K562 (cell line): Measurements from ENCODE around the gene BCAP31. TPM values are rescaled to one million over a fixed set of nuclear protein-coding genes. Genes with fewer than 3 reads are reported as not detected.
A peak's percentile ranks its signal among the peaks of the same experiment; 100 is the strongest.

Experiments used
- FOS ChIP-seq: IDR thresholded peaks from 3 replicates; pipeline ENCODE4 v1.6.1; 2011; ENCODE audit not compliant: insufficient read length; ENCODE audit errors: extremely low read depth
- POLR2B ChIP-seq: fragments of 450-650 bp; IDR thresholded peaks from 2 replicates; pipeline ENCODE4 v1.6.1; 2018; ENCODE audit warnings: low read depth; ENCODE audit not compliant: partially characterized antibody
- RFX5 ChIP-seq: IDR thresholded peaks from 2 replicates; pipeline ENCODE4 v1.6.1; 2011; ENCODE audit warnings: low read depth, mild to moderate bottlenecking, improper control_type of control experiment, low read length
- SRSF3 ChIP-seq: fragments of 200-400 bp; formaldehyde crosslinking; IDR thresholded peaks from 2 replicates; pipeline ENCODE4 v1.6.1; 2016; ENCODE audit warnings: mild to moderate bottlenecking, low read length, moderate library complexity; ENCODE audit not compliant: insufficient read depth
- TFAM ChIP-seq: fragments of 250-450 bp; sonication (Bioruptor Pico); conservative IDR thresholded peaks from 2 replicates; pipeline ENCODE4 v1.5.0; 2021; ENCODE audit warnings: mild to moderate bottlenecking, moderate library complexity
- ZNF224 ChIP-seq: sonication (generic); formaldehyde crosslinking; IDR thresholded peaks from 2 replicates; pipeline ENCODE4 v1.8.0; 2022; ENCODE audit warnings: mild to moderate bottlenecking, missing genetic modification reagents
- ZNF583 ChIP-seq: fragments of 250-450 bp; sonication (Bioruptor Pico); IDR thresholded peaks from 2 replicates; pipeline ENCODE4 v1.4.0; 2020
- polyA plus RNA-seq, 8 experiments: library from polyadenylated mRNA; depleted of rRNA in 4 of 8; stranded (reverse) in 5 of 8; unstranded in 3 of 8; fragments of >200 nt; fragmentation: Nextera tagmentation in 2 of 8; fragmentation: Illumina TruSeq in 1 of 8; extraction: Ambion mirVana in 2 of 8; extraction: Trizol in 1 of 8; gene quantifications; 2 replicates each; pipeline versions ENCODE4 v1.2.1 to v1.2.3, GENCODE V29; 2011 to 2014; ENCODE audit warnings: inconsistent platforms in 1 of 8, missing spikeins in 1 of 8
- total RNA-seq, 7 experiments: library from RNA; depleted of rRNA in 6 of 7; stranded (reverse); fragments of >200 nt in 6 of 7; fragmentation: Illumina TruSeq in 2 of 7; extraction: Trizol in 2 of 7; gene quantifications; 2 replicates each; pipeline versions ENCODE4 v1.2.1 to v1.2.3, GENCODE V29; 2011 to 2021; ENCODE audit warnings: low replicate concordance in 1 of 7
- TF ChIP-seq, protein P1 (sequence below): fragments of 450-650 bp; IDR thresholded peaks from 2 replicates; pipeline ENCODE4 v1.6.1; 2017; ENCODE audit warnings: antibody characterized with exemption, mild to moderate bottlenecking
- TF ChIP-seq, protein P2 (sequence below): sonication (generic); formaldehyde crosslinking; IDR thresholded peaks from 2 replicates; pipeline ENCODE4 v1.8.0; 2023; ENCODE audit warnings: mild to moderate bottlenecking, missing genetic modification reagents

Gene BCAP31
- total and polyA plus RNA-seq, 9 of the 15 experiments (the other 6 are each of a cell fraction or from before 2014, with no cell fraction given): 156 to 683 (median 188) TPM

DNA sequence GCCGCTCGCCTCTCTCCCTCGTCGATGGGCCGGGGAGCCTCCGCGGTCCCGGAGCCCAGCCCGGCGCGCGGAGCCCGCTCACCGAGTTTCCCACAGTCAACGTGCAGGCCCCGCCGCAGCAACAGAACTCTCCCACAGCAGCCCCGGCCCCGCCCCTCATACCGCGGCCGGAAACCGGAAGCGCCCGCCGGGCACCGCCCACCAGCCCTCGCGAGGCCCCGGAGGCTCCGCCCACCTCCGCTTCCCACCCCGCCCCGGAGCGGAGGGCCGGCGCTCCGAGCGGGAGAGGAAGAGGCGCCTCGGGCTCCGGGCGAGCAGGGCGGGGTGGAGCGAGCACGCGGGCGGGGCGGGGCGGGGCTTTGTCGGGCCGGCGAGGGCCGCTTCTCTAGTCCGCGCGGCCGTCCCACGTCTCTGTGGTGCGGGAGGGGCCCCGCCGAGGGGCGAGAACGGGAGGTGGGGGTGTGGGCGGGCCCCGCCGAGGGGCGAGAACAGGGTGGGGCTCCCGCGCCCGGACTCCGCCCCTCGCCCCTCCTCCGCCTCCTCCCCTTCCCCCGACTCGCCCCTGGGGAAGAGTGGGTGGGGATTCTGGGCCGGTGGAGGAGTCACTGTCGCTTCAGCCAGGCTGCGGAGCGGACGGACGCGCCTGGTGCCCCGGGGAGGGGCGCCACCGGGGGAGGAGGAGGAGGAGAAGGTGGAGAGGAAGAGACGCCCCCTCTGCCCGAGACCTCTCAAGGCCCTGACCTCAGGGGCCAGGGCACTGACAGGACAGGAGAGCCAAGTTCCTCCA lies at the start of gene BCAP31, which contains the start of gene ABCD1 (continued):
- TF ChIP-seq, protein P1, sequence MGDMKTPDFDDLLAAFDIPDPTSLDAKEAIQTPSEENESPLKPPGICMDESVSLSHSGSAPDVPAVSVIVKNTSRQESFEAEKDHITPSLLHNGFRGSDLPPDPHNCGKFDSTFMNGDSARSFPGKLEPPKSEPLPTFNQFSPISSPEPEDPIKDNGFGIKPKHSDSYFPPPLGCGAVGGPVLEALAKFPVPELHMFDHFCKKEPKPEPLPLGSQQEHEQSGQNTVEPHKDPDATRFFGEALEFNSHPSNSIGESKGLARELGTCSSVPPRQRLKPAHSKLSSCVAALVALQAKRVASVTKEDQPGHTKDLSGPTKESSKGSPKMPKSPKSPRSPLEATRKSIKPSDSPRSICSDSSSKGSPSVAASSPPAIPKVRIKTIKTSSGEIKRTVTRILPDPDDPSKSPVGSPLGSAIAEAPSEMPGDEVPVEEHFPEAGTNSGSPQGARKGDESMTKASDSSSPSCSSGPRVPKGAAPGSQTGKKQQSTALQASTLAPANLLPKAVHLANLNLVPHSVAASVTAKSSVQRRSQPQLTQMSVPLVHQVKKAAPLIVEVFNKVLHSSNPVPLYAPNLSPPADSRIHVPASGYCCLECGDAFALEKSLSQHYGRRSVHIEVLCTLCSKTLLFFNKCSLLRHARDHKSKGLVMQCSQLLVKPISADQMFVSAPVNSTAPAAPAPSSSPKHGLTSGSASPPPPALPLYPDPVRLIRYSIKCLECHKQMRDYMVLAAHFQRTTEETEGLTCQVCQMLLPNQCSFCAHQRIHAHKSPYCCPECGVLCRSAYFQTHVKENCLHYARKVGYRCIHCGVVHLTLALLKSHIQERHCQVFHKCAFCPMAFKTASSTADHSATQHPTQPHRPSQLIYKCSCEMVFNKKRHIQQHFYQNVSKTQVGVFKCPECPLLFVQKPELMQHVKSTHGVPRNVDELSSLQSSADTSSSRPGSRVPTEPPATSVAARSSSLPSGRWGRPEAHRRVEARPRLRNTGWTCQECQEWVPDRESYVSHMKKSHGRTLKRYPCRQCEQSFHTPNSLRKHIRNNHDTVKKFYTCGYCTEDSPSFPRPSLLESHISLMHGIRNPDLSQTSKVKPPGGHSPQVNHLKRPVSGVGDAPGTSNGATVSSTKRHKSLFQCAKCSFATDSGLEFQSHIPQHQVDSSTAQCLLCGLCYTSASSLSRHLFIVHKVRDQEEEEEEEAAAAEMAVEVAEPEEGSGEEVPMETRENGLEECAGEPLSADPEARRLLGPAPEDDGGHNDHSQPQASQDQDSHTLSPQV: no peak
- TF ChIP-seq FOS (no peak), RFX5 (no peak), SRSF3 (no peak), ZNF224 (no peak), TFAM (CRISPR knock-in tag) (no peak), POLR2B (peak; percentile 81), ZNF583 (CRISPR knock-in tag) (no peak)
- TF ChIP-seq, protein P2, sequence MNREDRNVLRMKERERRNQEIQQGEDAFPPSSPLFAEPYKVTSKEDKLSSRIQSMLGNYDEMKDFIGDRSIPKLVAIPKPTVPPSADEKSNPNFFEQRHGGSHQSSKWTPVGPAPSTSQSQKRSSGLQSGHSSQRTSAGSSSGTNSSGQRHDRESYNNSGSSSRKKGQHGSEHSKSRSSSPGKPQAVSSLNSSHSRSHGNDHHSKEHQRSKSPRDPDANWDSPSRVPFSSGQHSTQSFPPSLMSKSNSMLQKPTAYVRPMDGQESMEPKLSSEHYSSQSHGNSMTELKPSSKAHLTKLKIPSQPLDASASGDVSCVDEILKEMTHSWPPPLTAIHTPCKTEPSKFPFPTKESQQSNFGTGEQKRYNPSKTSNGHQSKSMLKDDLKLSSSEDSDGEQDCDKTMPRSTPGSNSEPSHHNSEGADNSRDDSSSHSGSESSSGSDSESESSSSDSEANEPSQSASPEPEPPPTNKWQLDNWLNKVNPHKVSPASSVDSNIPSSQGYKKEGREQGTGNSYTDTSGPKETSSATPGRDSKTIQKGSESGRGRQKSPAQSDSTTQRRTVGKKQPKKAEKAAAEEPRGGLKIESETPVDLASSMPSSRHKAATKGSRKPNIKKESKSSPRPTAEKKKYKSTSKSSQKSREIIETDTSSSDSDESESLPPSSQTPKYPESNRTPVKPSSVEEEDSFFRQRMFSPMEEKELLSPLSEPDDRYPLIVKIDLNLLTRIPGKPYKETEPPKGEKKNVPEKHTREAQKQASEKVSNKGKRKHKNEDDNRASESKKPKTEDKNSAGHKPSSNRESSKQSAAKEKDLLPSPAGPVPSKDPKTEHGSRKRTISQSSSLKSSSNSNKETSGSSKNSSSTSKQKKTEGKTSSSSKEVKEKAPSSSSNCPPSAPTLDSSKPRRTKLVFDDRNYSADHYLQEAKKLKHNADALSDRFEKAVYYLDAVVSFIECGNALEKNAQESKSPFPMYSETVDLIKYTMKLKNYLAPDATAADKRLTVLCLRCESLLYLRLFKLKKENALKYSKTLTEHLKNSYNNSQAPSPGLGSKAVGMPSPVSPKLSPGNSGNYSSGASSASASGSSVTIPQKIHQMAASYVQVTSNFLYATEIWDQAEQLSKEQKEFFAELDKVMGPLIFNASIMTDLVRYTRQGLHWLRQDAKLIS (CRISPR knock-in tag): peak; percentile 47; the same call in 1 of the 2 replicates
